Measurements from ENCODE around the gene GPR3.

The GPR3 gene

GRCh38 chr1:27392096-27392777, at the start of gene GPR3:
GPR3 (plus strand) TSS chr1:27392622; CDS start chr1:27393799, 1,177 bp downstream.
- FAIRE-seq = no peak

GRCh38 chr1:27342778-27343638, 49.4 kb upstream of the GPR3 start:
- FAIRE-seq = no peak

- FAIRE-seq = no peak
These were observed 48.8 kb upstream of the GPR3 start for GRCh38 chr1:27343639-27344025.

- no peak for FAIRE-seq
These were observed 47.1 kb upstream of the GPR3 start for GRCh38 chr1:27345272-27345671.

- FAIRE-seq = no peak
These were observed 46.1 kb upstream of the GPR3 start for GRCh38 chr1:27346357-27346756.

- FAIRE-seq = no peak
These were observed 45.3 kb upstream of the GPR3 start for GRCh38 chr1:27346991-27347624.

GRCh38 chr1:27348861-27349783, 43.3 kb upstream of the GPR3 start:
- FAIRE-seq = no peak

GRCh38 chr1:27349784-27350662, 42.4 kb upstream of the GPR3 start:
- FAIRE-seq = no peak

- FAIRE-seq = no peak
These were observed 41.5 kb upstream of the GPR3 start for GRCh38 chr1:27350663-27351540.

- no peak for FAIRE-seq
These were observed 40.8 kb upstream of the GPR3 start for GRCh38 chr1:27351541-27352107.

GRCh38 chr1:27353166-27353565, 39.3 kb upstream of the GPR3 start:
- FAIRE-seq = no peak

GRCh38 chr1:27353629-27354028, 38.8 kb upstream of the GPR3 start:
- FAIRE-seq = no peak

GRCh38 chr1:27355683-27356082, 36.7 kb upstream of the GPR3 start:
- no peak for FAIRE-seq

GRCh38 chr1:27356277-27356618, 36.2 kb upstream of the GPR3 start:
- FAIRE-seq = no peak

GRCh38 chr1:27356619-27357280, 35.7 kb upstream of the GPR3 start:
- FAIRE-seq = no peak

GRCh38 chr1:27357281-27358037, 35.0 kb upstream of the GPR3 start:
- no peak for FAIRE-seq

- FAIRE-seq = no peak
These were observed 34.1 kb upstream of the GPR3 start for GRCh38 chr1:27358038-27358927.

GRCh38 chr1:27358928-27359313, 33.5 kb upstream of the GPR3 start:
- FAIRE-seq = no peak

All from endometrium (tissue), 2 donors.